A549 (cell line): ENCODE results near the gene PPP2R5C. TPM values are rescaled to one million over a fixed set of nuclear protein-coding genes. Genes with fewer than 3 reads are reported as not detected.

Experiments used
- ATAC-seq, 2 experiments: fragments of 200-7000 bp in 1 of 2; fragments of >200 bp in 1 of 2; cut with Nextera tagmentation in 1 of 2; cut with Tn5 transposase in 1 of 2; 3 replicates each; pipeline versions ENCODE4 v1.8.0 to v1.9.1; 2018 to 2020; ENCODE audit warnings: mild to moderate bottlenecking in 1 of 2, moderate library complexity in 1 of 2
- CTCF ChIA-PET: fragments of 300-600 bp; sonication (Branson Sonifier 250); formaldehyde crosslinking; extraction: SDS; loops from one replicate; lab custom pipeline; 2021; ENCODE audit warnings: antibody characterized with exemption, inconsistent platforms; lab: Yijun Ruan, JAX
- POLR2A ChIA-PET: fragments of 350-600 bp; formaldehyde crosslinking; extraction: SDS; loops from one replicate; lab custom pipeline; 2021; ENCODE audit warnings: antibody characterized with exemption, inconsistent platforms; lab: Yijun Ruan, JAX
- DNase-seq, 2 experiments: peaks; one replicate each; pipeline versions ENCODE4 v3.0.0 to v3.0.0-alpha.2; 2011 to 2016; ENCODE audit warnings: low read depth in 1 of 2, low spot score in 1 of 2
- FAIRE-seq: peaks from 2 replicates; lab custom pipeline; 2011; peaks lifted over from hg19 to GRCh38; lab: Jason Lieb, UNC
- H3K27ac ChIP-seq, 2 experiments: fragments of >200 bp; sonication (Bioruptor Twin); formaldehyde crosslinking; 3 replicates each; pipeline ENCODE4 v1.5.1; 2016 to 2017
- H3K4me1 ChIP-seq: fragments of >200 bp; sonication (Bioruptor Twin); formaldehyde crosslinking; 3 replicates; pipeline ENCODE4 v1.6.1; 2016
- H3K4me2 ChIP-seq: fragments of >200 bp; sonication (Bioruptor Twin); formaldehyde crosslinking; 3 replicates; pipeline ENCODE4 v1.6.1; 2016
- H3K4me3 ChIP-seq: fragments of >200 bp; sonication (Bioruptor Twin); formaldehyde crosslinking; 3 replicates; pipeline ENCODE4 v1.5.1; 2016
- H3K9me3 ChIP-seq: fragments of >200 bp; sonication (Bioruptor Twin); formaldehyde crosslinking; 3 replicates; pipeline ENCODE4 v1.6.1; 2016
- CHD2 ChIP-seq: fragments of 150-350 bp; IDR thresholded peaks from 2 replicates; pipeline ENCODE4 v1.6.1; 2014; ENCODE audit warnings: low read length; ENCODE audit not compliant: partially characterized antibody
- E2F6 ChIP-seq: IDR thresholded peaks from 2 replicates; pipeline ENCODE4 v1.6.1; 2012; ENCODE audit warnings: low read depth, borderline replicate concordance
- EHF ChIP-seq: fragments of 250-450 bp; sonication (Bioruptor Pico); IDR thresholded peaks from 2 replicates; pipeline ENCODE4 v1.5.0; 2020; ENCODE audit warnings: mild to moderate bottlenecking
- EHMT2 ChIP-seq: fragments of 200-600 bp; sonication (generic); IDR thresholded peaks from 2 replicates; pipeline ENCODE4 v1.6.1; 2016; ENCODE audit warnings: antibody characterized with exemption, low read depth, mild to moderate bottlenecking, moderate library complexity
- EP300 ChIP-seq, 2 experiments: fragments of >200 bp; sonication (Bioruptor Twin); formaldehyde crosslinking; IDR thresholded peaks; 2 replicates in 1 of 2; 3 replicates in 1 of 2; pipeline ENCODE4 v1.6.1; 2016 to 2017
- ESRRA ChIP-seq: fragments of 150-350 bp; IDR thresholded peaks from 2 replicates; pipeline ENCODE4 v1.6.1; 2014; ENCODE audit warnings: mild to moderate bottlenecking, low read length, borderline replicate concordance
- HES2 ChIP-seq: fragments of >200 bp; sonication (Bioruptor Twin); formaldehyde crosslinking; IDR thresholded peaks from 2 replicates; pipeline ENCODE4 v1.6.1; 2016
- HOXA7 ChIP-seq: fragments of 250-450 bp; sonication (Bioruptor Pico); IDR thresholded peaks from 2 replicates; pipeline ENCODE4 v1.5.0; 2020; ENCODE audit warnings: mild to moderate bottlenecking, moderate library complexity
- HOXB13 ChIP-seq: fragments of 250-450 bp; sonication (Bioruptor Pico); IDR thresholded peaks from 2 replicates; pipeline ENCODE4 v1.5.0; 2020; ENCODE audit warnings: low read depth, mild to moderate bottlenecking, moderate library complexity
- NFE2L2 ChIP-seq: fragments of 150-350 bp; conservative IDR thresholded peaks from 2 replicates; pipeline ENCODE4 v1.6.1; 2014; ENCODE audit warnings: low read length
- NR3C1 ChIP-seq: fragments of >200 bp; sonication (Bioruptor Twin); formaldehyde crosslinking; IDR thresholded peaks from 3 replicates; pipeline ENCODE4 v1.6.1; 2017
- PBX3 ChIP-seq: IDR thresholded peaks from 2 replicates; pipeline ENCODE4 v1.6.1; 2012
- POLR2AphosphoS2 ChIP-seq: conservative IDR thresholded peaks from 2 replicates; pipeline ENCODE4 v1.6.1; 2012; ENCODE audit warnings: low read length, improper control_type of control experiment, inconsistent platforms
- SMC3 ChIP-seq: fragments of >200 bp; sonication (Bioruptor Twin); formaldehyde crosslinking; IDR thresholded peaks from 3 replicates; pipeline ENCODE4 v1.6.1; 2018; ENCODE audit warnings: inconsistent platforms
- ZC3H11A ChIP-seq: fragments of 450-650 bp; IDR thresholded peaks from 2 replicates; pipeline ENCODE4 v1.6.1; 2014; ENCODE audit warnings: antibody characterized with exemption, mild to moderate bottlenecking
- WGBS: methylation state at CpG from one replicate; pipeline ENCODE4 v1.1.6; 2017; ENCODE audit errors: missing lambda C conversion rate; 5-methylcytosine and 5-hydroxymethylcytosine counted together
- polyA plus RNA-seq, 4 experiments: library from polyadenylated mRNA; depleted of rRNA in 3 of 4; stranded (reverse); fragments of >200 nt; fragmentation: RNase III in 1 of 4; extraction: RNeasy Plus Mini Kit Qiagen cat#74134 plus additional on column Dnase treatment in 1 of 4; gene quantifications; 2 replicates in 3 of 4; 3 replicates in 1 of 4; pipeline ENCODE4 v1.2.3, GENCODE V29; 2011 to 2017
- TF ChIP-seq, protein P1 (sequence below): fragments of 200-600 bp; sonication (generic); IDR thresholded peaks from 2 replicates; pipeline ENCODE4 v1.6.1; 2016; ENCODE audit warnings: antibody characterized with exemption, mild to moderate bottlenecking, moderate library complexity
- TF ChIP-seq, protein P2 (sequence below): fragments of >200 bp; sonication (Bioruptor Twin); formaldehyde crosslinking; IDR thresholded peaks from 3 replicates; pipeline ENCODE4 v1.5.1; 2016
- TF ChIP-seq, protein P3 (sequence below): fragments of >200 bp; sonication (Bioruptor Twin); formaldehyde crosslinking; IDR thresholded peaks from 3 replicates; pipeline ENCODE4 v1.6.1; 2016
- TF ChIP-seq, protein P4 (sequence below): fragments of 250-450 bp; sonication (Bioruptor Pico); IDR thresholded peaks from 2 replicates; pipeline ENCODE4 v1.5.0; 2020; ENCODE audit warnings: low read depth, mild to moderate bottlenecking, moderate library complexity

PPP2R5C gene
- polyA plus RNA-seq, 2 of the 4 experiments (the other 2 are of a cell fraction), result 74.8 to 150 TPM

DNA sequence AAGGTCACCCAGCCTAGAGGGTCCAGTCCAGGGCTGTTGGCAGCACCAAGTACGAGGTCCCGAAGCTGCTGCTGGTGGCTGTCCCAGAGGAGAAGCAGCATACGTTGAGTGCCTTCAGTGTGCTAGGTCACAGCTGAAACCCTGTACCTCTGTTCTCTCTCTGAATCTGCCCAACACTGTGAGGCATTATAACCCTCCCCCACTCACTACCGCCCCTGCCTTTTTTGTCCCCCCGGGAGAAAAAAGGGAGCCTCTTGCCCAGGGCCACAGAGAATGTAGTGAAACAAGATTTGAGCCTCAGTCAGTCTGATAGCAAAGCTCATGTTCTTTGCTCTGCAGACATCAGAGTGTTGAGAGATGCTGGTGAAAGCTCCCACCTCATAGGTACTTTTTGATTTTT lies 53.4 kb downstream of the PPP2R5C start:
- ChIA-PET POLR2A (interaction anchor here (0.8 kb wide), 1 partner anchor 44 kb away, joined by 3 read pairs; no protein-coding TSS in a partner anchor), CTCF (interaction anchor here (2.0 to 3.5 kb wide), 2 partner anchors 44 to 108 kb away, joined by 5 to 20 read pairs; no protein-coding TSS in a partner anchor)

More for the DNA sequence above, 53.4 kb downstream of the PPP2R5C start:
- FAIRE-seq, result no peak
- 85% methylated on average over 5 of the region's 5 CpGs for WGBS
- DNase-seq, result no peak
- Histone ChIP-seq H3K4me1 (peaks cover 35% of the 10 kb centered on the region), H3K9me3 (no peaks in the 10 kb centered on the region)
- TF ChIP-seq HOXA7 (CRISPR knock-in tag) (no peak), E2F6 (no peak), HES2 (no peak), EP300 (IDR thresholded peaks at IDR 0.05) (no peak), EHF (CRISPR knock-in tag) (no peak), CHD2 (no peak), SMC3 (no peak), NFE2L2 (no peak), ZC3H11A (no peak), POLR2AphosphoS2 (no peak), EHMT2 (no peak), NR3C1 (no peak), PBX3 (no peak), HOXB13 (no peak), ESRRA (no peak)
- TF ChIP-seq, protein P1, sequence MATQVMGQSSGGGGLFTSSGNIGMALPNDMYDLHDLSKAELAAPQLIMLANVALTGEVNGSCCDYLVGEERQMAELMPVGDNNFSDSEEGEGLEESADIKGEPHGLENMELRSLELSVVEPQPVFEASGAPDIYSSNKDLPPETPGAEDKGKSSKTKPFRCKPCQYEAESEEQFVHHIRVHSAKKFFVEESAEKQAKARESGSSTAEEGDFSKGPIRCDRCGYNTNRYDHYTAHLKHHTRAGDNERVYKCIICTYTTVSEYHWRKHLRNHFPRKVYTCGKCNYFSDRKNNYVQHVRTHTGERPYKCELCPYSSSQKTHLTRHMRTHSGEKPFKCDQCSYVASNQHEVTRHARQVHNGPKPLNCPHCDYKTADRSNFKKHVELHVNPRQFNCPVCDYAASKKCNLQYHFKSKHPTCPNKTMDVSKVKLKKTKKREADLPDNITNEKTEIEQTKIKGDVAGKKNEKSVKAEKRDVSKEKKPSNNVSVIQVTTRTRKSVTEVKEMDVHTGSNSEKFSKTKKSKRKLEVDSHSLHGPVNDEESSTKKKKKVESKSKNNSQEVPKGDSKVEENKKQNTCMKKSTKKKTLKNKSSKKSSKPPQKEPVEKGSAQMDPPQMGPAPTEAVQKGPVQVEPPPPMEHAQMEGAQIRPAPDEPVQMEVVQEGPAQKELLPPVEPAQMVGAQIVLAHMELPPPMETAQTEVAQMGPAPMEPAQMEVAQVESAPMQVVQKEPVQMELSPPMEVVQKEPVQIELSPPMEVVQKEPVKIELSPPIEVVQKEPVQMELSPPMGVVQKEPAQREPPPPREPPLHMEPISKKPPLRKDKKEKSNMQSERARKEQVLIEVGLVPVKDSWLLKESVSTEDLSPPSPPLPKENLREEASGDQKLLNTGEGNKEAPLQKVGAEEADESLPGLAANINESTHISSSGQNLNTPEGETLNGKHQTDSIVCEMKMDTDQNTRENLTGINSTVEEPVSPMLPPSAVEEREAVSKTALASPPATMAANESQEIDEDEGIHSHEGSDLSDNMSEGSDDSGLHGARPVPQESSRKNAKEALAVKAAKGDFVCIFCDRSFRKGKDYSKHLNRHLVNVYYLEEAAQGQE, result no peak
- TF ChIP-seq, protein P2, sequence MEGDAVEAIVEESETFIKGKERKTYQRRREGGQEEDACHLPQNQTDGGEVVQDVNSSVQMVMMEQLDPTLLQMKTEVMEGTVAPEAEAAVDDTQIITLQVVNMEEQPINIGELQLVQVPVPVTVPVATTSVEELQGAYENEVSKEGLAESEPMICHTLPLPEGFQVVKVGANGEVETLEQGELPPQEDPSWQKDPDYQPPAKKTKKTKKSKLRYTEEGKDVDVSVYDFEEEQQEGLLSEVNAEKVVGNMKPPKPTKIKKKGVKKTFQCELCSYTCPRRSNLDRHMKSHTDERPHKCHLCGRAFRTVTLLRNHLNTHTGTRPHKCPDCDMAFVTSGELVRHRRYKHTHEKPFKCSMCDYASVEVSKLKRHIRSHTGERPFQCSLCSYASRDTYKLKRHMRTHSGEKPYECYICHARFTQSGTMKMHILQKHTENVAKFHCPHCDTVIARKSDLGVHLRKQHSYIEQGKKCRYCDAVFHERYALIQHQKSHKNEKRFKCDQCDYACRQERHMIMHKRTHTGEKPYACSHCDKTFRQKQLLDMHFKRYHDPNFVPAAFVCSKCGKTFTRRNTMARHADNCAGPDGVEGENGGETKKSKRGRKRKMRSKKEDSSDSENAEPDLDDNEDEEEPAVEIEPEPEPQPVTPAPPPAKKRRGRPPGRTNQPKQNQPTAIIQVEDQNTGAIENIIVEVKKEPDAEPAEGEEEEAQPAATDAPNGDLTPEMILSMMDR, result no peak
- TF ChIP-seq, protein P3, sequence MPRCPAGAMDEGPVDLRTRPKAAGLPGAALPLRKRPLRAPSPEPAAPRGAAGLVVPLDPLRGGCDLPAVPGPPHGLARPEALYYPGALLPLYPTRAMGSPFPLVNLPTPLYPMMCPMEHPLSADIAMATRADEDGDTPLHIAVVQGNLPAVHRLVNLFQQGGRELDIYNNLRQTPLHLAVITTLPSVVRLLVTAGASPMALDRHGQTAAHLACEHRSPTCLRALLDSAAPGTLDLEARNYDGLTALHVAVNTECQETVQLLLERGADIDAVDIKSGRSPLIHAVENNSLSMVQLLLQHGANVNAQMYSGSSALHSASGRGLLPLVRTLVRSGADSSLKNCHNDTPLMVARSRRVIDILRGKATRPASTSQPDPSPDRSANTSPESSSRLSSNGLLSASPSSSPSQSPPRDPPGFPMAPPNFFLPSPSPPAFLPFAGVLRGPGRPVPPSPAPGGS, result no peak
- TF ChIP-seq, protein P4, sequence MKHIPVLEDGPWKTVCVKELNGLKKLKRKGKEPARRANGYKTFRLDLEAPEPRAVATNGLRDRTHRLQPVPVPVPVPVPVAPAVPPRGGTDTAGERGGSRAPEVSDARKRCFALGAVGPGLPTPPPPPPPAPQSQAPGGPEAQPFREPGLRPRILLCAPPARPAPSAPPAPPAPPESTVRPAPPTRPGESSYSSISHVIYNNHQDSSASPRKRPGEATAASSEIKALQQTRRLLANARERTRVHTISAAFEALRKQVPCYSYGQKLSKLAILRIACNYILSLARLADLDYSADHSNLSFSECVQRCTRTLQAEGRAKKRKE (CRISPR knock-in tag), result no peak
- TF ChIP-seq, all 56 proteins: peak for 0
- Histone ChIP-seq H3K4me2 (no peak overlapping the region), H3K4me3 (no peak overlapping the region), H3K27ac (no peak overlapping the region)
- ATAC-seq, result no peak
